Stimulated activated CD8-positive, alpha-beta memory T cell treated with anti-CD3 and anti-CD28 coated beads, Interleukin-15, amount 100 ng/mL, for 24 hours (primary cell): ENCODE data around the gene GOLGA8N.

ENCODE experiments used
- DNase-seq: peaks from one replicate; pipeline ENCODE4 v3.0.0-alpha.2; 2020; ENCODE audit warnings: low read depth

GOLGA8N gene

GRCh38 chr15:32651229-32651837 is 58.1 kb downstream of the GOLGA8N start:
- no peak for DNase-seq

GRCh38 chr15:32652178-32652577 is 58.9 kb downstream of the GOLGA8N start:
- no peak for DNase-seq

- no peak for DNase-seq
Measured at GRCh38 chr15:32656091-32656490, 62.8 kb downstream of the GOLGA8N start.

- no peak for DNase-seq
Measured at GRCh38 chr15:32656496-32656895, 63.2 kb downstream of the GOLGA8N start.
